ENCODE measurements around the gene CTNNA3.

CTNNA3 gene

GRCh38 chr10:67306588-67307205 lies 389.3 kb downstream of the CTNNA3 start:
- DNase-seq = no peak

- no peak for DNase-seq
These were observed 393.3 kb downstream of the CTNNA3 start for GRCh38 chr10:67302701-67303100.

- DNase-seq = no peak
These were observed 396.2 kb downstream of the CTNNA3 start for GRCh38 chr10:67299761-67300160.

GRCh38 chr10:67297637-67298181 lies 398.3 kb downstream of the CTNNA3 start:
- no peak for DNase-seq

- DNase-seq = no peak
These were observed 399.1 kb downstream of the CTNNA3 start for GRCh38 chr10:67296926-67297325.

- no peak for DNase-seq
These were observed 407.1 kb downstream of the CTNNA3 start for GRCh38 chr10:67288688-67289410.

GRCh38 chr10:67284589-67284988 lies 411.4 kb downstream of the CTNNA3 start:
- no peak for DNase-seq

GRCh38 chr10:67282871-67283270 lies 413.1 kb downstream of the CTNNA3 start:
- DNase-seq = no peak

GRCh38 chr10:67280405-67280804 lies 415.6 kb downstream of the CTNNA3 start:
- DNase-seq = no peak

- DNase-seq = no peak
These were observed 418.6 kb downstream of the CTNNA3 start for GRCh38 chr10:67277402-67277801.

- no peak for DNase-seq
These were observed 426.2 kb downstream of the CTNNA3 start for GRCh38 chr10:67269828-67270227.

GRCh38 chr10:67268146-67268545 lies 427.8 kb downstream of the CTNNA3 start:
- DNase-seq = no peak

GRCh38 chr10:67262675-67263074 lies 433.3 kb downstream of the CTNNA3 start:
- no peak for DNase-seq

- no peak for DNase-seq
These were observed 434.6 kb downstream of the CTNNA3 start for GRCh38 chr10:67261300-67261797.

GRCh38 chr10:67259319-67259929 lies 436.6 kb downstream of the CTNNA3 start:
- no peak for DNase-seq

- DNase-seq = no peak
These were observed 438.4 kb downstream of the CTNNA3 start for GRCh38 chr10:67257427-67258144.

- DNase-seq = no peak
These were observed 439.0 kb downstream of the CTNNA3 start for GRCh38 chr10:67257018-67257417.

- no peak for DNase-seq
These were observed 445.3 kb downstream of the CTNNA3 start for GRCh38 chr10:67250686-67251085.

GRCh38 chr10:67246066-67246555 lies 449.9 kb downstream of the CTNNA3 start:
- DNase-seq = no peak

GRCh38 chr10:67242528-67242927 lies 453.5 kb downstream of the CTNNA3 start:
- no peak for DNase-seq

GRCh38 chr10:67241451-67241850 lies 454.5 kb downstream of the CTNNA3 start:
- no peak for DNase-seq

GRCh38 chr10:67239864-67240497 lies 456.0 kb downstream of the CTNNA3 start:
- no peak for DNase-seq

Data from effector CD4-positive, alpha-beta T cell (primary cell).